IMR-90 (cell line): Measurements from ENCODE around the gene EML1. TPM values are rescaled to one million over a fixed set of nuclear protein-coding genes. Genes with fewer than 3 reads are reported as not detected.

ENCODE experiments used
- ATAC-seq: fragments of 200-7000 bp; cut with Tn5 transposase; 2 replicates; pipeline ENCODE4 v1.9.1; 2020; ENCODE audit warnings: low read depth, mild to moderate bottlenecking, moderate library complexity
- BruUV-seq: library from RNA; stranded (reverse); fragments of 400-500 nt; replicated peaks from 2 replicates; lab custom pipeline; 2021; lab: Mats Ljungman, UMichigan
- CTCF ChIA-PET: fragments of 300-600 bp; formaldehyde crosslinking; extraction: SDS; loops from one replicate; lab custom pipeline; 2021; ENCODE audit warnings: antibody characterized with exemption; lab: Yijun Ruan, JAX
- POLR2A ChIA-PET: fragments of 300-600 bp; sonication (Branson Sonifier 250); formaldehyde crosslinking; loops from one replicate; lab custom pipeline; 2022; ENCODE audit warnings: antibody characterized with exemption; ENCODE audit not compliant: unreplicated experiment; lab: Charles Lee
- DNase-seq: peaks from one replicate; pipeline ENCODE4 v3.0.0; 2013
- H2AFZ ChIP-seq: replicated peaks from 2 replicates; pipeline ENCODE3; 2013; ENCODE audit warnings: low read length, mild to moderate bottlenecking; ENCODE audit not compliant: poor library complexity
- H2AK5ac ChIP-seq: 2 replicates; pipeline ENCODE4 v1.6.1; 2013; ENCODE audit warnings: low read depth, low read length, inconsistent platforms
- H2AK9ac ChIP-seq: replicated peaks from 2 replicates; pipeline ENCODE3; 2013; ENCODE audit warnings: mild to moderate bottlenecking, low read depth, low read length, moderate library complexity; ENCODE audit not compliant: poor library complexity
- H2BK120ac ChIP-seq: 2 replicates; pipeline ENCODE4 v1.6.1; 2013; ENCODE audit warnings: low read depth, low read length, inconsistent platforms
- H2BK15ac ChIP-seq: 3 replicates; pipeline ENCODE4 v1.6.1; 2013; ENCODE audit warnings: low read depth, low read length, inconsistent platforms
- H2BK20ac ChIP-seq: 2 replicates; pipeline ENCODE4 v1.6.1; 2013; ENCODE audit warnings: low read depth, mild to moderate bottlenecking, inconsistent platforms, low read length, moderate library complexity
- H2BK5ac ChIP-seq: 2 replicates; pipeline ENCODE4 v1.6.1; 2013; ENCODE audit warnings: mild to moderate bottlenecking, low read depth, low read length, inconsistent platforms; ENCODE audit not compliant: poor library complexity, severe bottlenecking
- H3K14ac ChIP-seq: replicated peaks from 2 replicates; pipeline ENCODE4 v1.6.1; 2013; ENCODE audit warnings: low read depth, low read length, inconsistent platforms
- H3K18ac ChIP-seq: 2 replicates; pipeline ENCODE4 v1.6.1; 2013; ENCODE audit warnings: low read depth, low read length, control low read depth
- H3K23ac ChIP-seq: 2 replicates; pipeline ENCODE4 v1.6.1; 2013; ENCODE audit warnings: low read depth, low read length, inconsistent platforms
- H3K27ac ChIP-seq: 2 replicates; pipeline ENCODE4 v1.5.1; 2013; ENCODE audit warnings: mild to moderate bottlenecking, control low read depth, low read length; ENCODE audit not compliant: insufficient read depth
- H3K27me3 ChIP-seq: 2 replicates; pipeline ENCODE4 v1.6.1; 2013; ENCODE audit warnings: low read length; ENCODE audit not compliant: control insufficient read depth, insufficient read depth
- H3K36me3 ChIP-seq: 2 replicates; pipeline ENCODE4 v1.6.1; 2013; ENCODE audit warnings: low read length, mixed read lengths; ENCODE audit not compliant: control insufficient read depth, insufficient read depth
- H3K4ac ChIP-seq: 2 replicates; pipeline ENCODE4 v1.6.1; 2013; ENCODE audit warnings: low read depth, low read length, inconsistent platforms
- H3K4me1 ChIP-seq: 2 replicates; pipeline ENCODE4 v1.6.1; 2013; ENCODE audit warnings: low read length, mixed read lengths; ENCODE audit not compliant: control insufficient read depth, insufficient read depth
- H3K4me2 ChIP-seq: 2 replicates; pipeline ENCODE4 v1.6.1; 2013; ENCODE audit warnings: low read depth, mild to moderate bottlenecking, control low read depth, low read length, moderate library complexity
- H3K4me3 ChIP-seq: 2 replicates; pipeline ENCODE4 v1.5.1; 2013; ENCODE audit warnings: low read depth, mild to moderate bottlenecking, control low read depth, low read length, moderate library complexity; ENCODE audit not compliant: insufficient read depth
- H3K56ac ChIP-seq: 2 replicates; pipeline ENCODE4 v1.6.1; 2013; ENCODE audit warnings: low read length, inconsistent platforms; ENCODE audit not compliant: insufficient read depth; ENCODE audit errors: extremely low read depth
- H3K79me1 ChIP-seq, 2 experiments: 2 replicates each; pipeline ENCODE4 v1.6.1; 2013; ENCODE audit warnings: low read length in 2 of 2, inconsistent platforms in 1 of 2, low read depth in 1 of 2
- H3K9ac ChIP-seq: 2 replicates; pipeline ENCODE4 v1.6.1; 2013; ENCODE audit warnings: low read depth, low read length, control low read depth
- H3K9me1 ChIP-seq: 2 replicates; pipeline ENCODE4 v1.6.1; 2013; ENCODE audit warnings: low read length, inconsistent platforms; ENCODE audit not compliant: insufficient read depth
- H3K9me3 ChIP-seq: 2 replicates; pipeline ENCODE4 v1.6.1; 2013; ENCODE audit warnings: low read length; ENCODE audit not compliant: control insufficient read depth, insufficient read depth
- H4K20me1 ChIP-seq: 2 replicates; pipeline ENCODE4 v1.6.1; 2013; ENCODE audit warnings: low read length, inconsistent platforms; ENCODE audit not compliant: insufficient read depth
- H4K5ac ChIP-seq: 2 replicates; pipeline ENCODE4 v1.6.1; 2013; ENCODE audit warnings: mild to moderate bottlenecking, low read depth, low read length, control low read depth
- H4K8ac ChIP-seq, 2 experiments: 2 replicates each; pipeline ENCODE4 v1.6.1; 2013; ENCODE audit warnings: low read depth in 2 of 2, low read length in 2 of 2, control low read depth in 1 of 2, inconsistent platforms in 1 of 2
- H4K91ac ChIP-seq: 2 replicates; pipeline ENCODE4 v1.6.1; 2013; ENCODE audit warnings: low read depth, low read length, inconsistent platforms; ENCODE audit not compliant: insufficient read depth
- BHLHE40 ChIP-seq: fragments of 150-350 bp; IDR thresholded peaks from 2 replicates; pipeline ENCODE4 v1.6.1; 2016; ENCODE audit warnings: mild to moderate bottlenecking, low read depth, low read length
- CHD1 ChIP-seq: IDR thresholded peaks from 2 replicates; pipeline ENCODE4 v1.6.1; 2012; ENCODE audit warnings: low read depth, low read length, improper control_type of control experiment
- CTCF ChIP-seq: conservative IDR thresholded peaks from 2 replicates; pipeline ENCODE4 v1.5.1; 2012; ENCODE audit warnings: mild to moderate bottlenecking, low read depth, low read length, improper control_type of control experiment
- ELK1 ChIP-seq: fragments of 150-350 bp; IDR thresholded peaks from 2 replicates; pipeline ENCODE4 v1.6.1; 2016; ENCODE audit warnings: low read depth, mild to moderate bottlenecking, low read length, moderate library complexity, borderline replicate concordance
- FOS ChIP-seq: fragments of 150-350 bp; IDR thresholded peaks from 2 replicates; pipeline ENCODE4 v1.6.1; 2016; ENCODE audit warnings: low read depth, low read length
- MAFK ChIP-seq: IDR thresholded peaks from 2 replicates; pipeline ENCODE4 v1.6.1; 2012; ENCODE audit warnings: low read depth, low read length, improper control_type of control experiment
- MAZ ChIP-seq: IDR thresholded peaks from 2 replicates; pipeline ENCODE4 v1.6.1; 2012; ENCODE audit warnings: low read depth, mild to moderate bottlenecking, low read length, improper control_type of control experiment, moderate library complexity, borderline replicate concordance
- NFE2L2 ChIP-seq: fragments of 150-350 bp; IDR thresholded peaks from 2 replicates; pipeline ENCODE4 v1.6.1; 2016; ENCODE audit warnings: low read depth, mild to moderate bottlenecking, low read length
- POLR2A ChIP-seq: IDR thresholded peaks from 2 replicates; pipeline ENCODE4 v1.6.1; 2012; ENCODE audit warnings: mild to moderate bottlenecking, low read depth, low read length
- RAD21 ChIP-seq: IDR thresholded peaks from 2 replicates; pipeline ENCODE4 v1.6.1; 2012; ENCODE audit warnings: low read length, improper control_type of control experiment
- RCOR1 ChIP-seq: IDR thresholded peaks from 2 replicates; pipeline ENCODE4 v1.6.1; 2012; ENCODE audit warnings: mild to moderate bottlenecking, low read length, improper control_type of control experiment; ENCODE audit not compliant: insufficient replicate concordance
- RFX5 ChIP-seq: IDR thresholded peaks from 2 replicates; pipeline ENCODE4 v1.8.0; 2012; ENCODE audit warnings: low read depth, mild to moderate bottlenecking, low read length, moderate library complexity
- SMC3 ChIP-seq: fragments of 150-350 bp; IDR thresholded peaks from 2 replicates; pipeline ENCODE4 v1.6.1; 2016; ENCODE audit warnings: low read depth, mild to moderate bottlenecking, antibody characterized with exemption, low read length, moderate library complexity
- USF2 ChIP-seq: fragments of 150-350 bp; IDR thresholded peaks from 2 replicates; pipeline ENCODE4 v1.6.1; 2017; ENCODE audit warnings: mild to moderate bottlenecking, antibody characterized with exemption, low read length, low read depth
- WGBS, 2 experiments: methylation state at CpG; one replicate each; pipeline versions ENCODE4 v1.1.5 to v1.1.7; 2013; ENCODE audit warnings: missing lambda C conversion rate in 2 of 2; ENCODE audit not compliant: insufficient read length in 1 of 2; ENCODE audit errors: extremely low coverage in 2 of 2; 5-methylcytosine and 5-hydroxymethylcytosine counted together
- dilution Hi-C: fragments of 300-500 bp; cut with HindIII; formaldehyde crosslinking; loops from one replicate; pipeline ENCODE4 v1.14.3; 2018; ENCODE audit warnings: low sequenced_read_pairs; ENCODE audit not compliant: unreplicated experiment
- in situ Hi-C: fragments of 300-500 bp; cut with MboI; formaldehyde crosslinking; loops from 3 replicates; pipeline ENCODE4 v1.14.3; 2019; ENCODE audit warnings: low sequenced_read_pairs, inconsistent platforms, mixed read lengths
- intact Hi-C: fragments of 100-400 bp; cut with micrococcal nuclease; formaldehyde crosslinking; loops from 2 replicates; pipeline ENCODE4 v1.10.0; 2022
- polyA plus RNA-seq, 3 experiments: library from polyadenylated mRNA; depleted of rRNA; stranded (reverse); fragments of >200 nt; gene quantifications; 2 replicates each; pipeline ENCODE4 v1.2.3, GENCODE V29; 2012; ENCODE audit warnings: low replicate concordance in 1 of 3
- total RNA-seq: library from RNA; depleted of rRNA; stranded (reverse); fragments of >200 nt; gene quantifications from 2 replicates; pipeline ENCODE4 v1.2.3, GENCODE V29; 2012

The EML1 gene
- total and polyA plus RNA-seq, 2 of the 4 experiments (the other 2 are of a cell fraction), result 14.0 to 42.3 TPM

- no peak for TF ChIP-seq SMC3
Measured at GRCh38 chr14:99809859-99810558, 16.8 kb downstream of the EML1 start (continued).

- no peak overlapping the region for H3K27ac ChIP-seq
- intact Hi-C loops, result no loop called here
- peaks cover 18% of the 10 kb centered on the region for H3K9me1 ChIP-seq
- no peak overlapping the region for H2AK5ac ChIP-seq
- no peak overlapping the region for H2AFZ ChIP-seq
- H3K79me1 ChIP-seq, result peaks cover 37 to 68% of the 10 kb centered on the region in 2 experiments
- H2BK120ac ChIP-seq, result no peak overlapping the region
- H4K20me1 ChIP-seq, result peaks cover 65% of the 10 kb centered on the region
- dilution Hi-C loops, result no loop called here
- no peak overlapping the region for H3K18ac ChIP-seq
- H2BK5ac ChIP-seq, result no peak overlapping the region
- H4K91ac ChIP-seq, result no peak overlapping the region
- H3K56ac ChIP-seq, result no peak overlapping the region
- H3K4me2 ChIP-seq, result no peak overlapping the region
- H3K4me3 ChIP-seq, result no peak overlapping the region
- H3K14ac ChIP-seq, result no peak overlapping the region
- POLR2A ChIA-PET, result no interaction called here
- peaks cover 16% of the 10 kb centered on the region for H3K4me1 ChIP-seq
- CTCF ChIA-PET, result interaction anchor here (0.6 kb wide), 1 partner anchor 128 kb away, joined by 3 read pairs; no protein-coding TSS in a partner anchor
- no peak overlapping the region for H2AK9ac ChIP-seq
- DNase-seq (no peak), ATAC-seq (no peak)
- H2BK15ac ChIP-seq, result no peak overlapping the region
- H4K8ac ChIP-seq, result no peak overlapping the region
- H4K5ac ChIP-seq, result no peak overlapping the region
- no peaks in the 10 kb centered on the region for H3K9me3 ChIP-seq
- no CpG with 5 or more reads among the region's 2 CpGs for WGBS, 2 experiments
- no peak overlapping the region for H3K9ac ChIP-seq
- H3K23ac ChIP-seq, result no peak overlapping the region
- BruUV-seq, result no TSS peak
- H3K4ac ChIP-seq, result no peak overlapping the region
- H3K36me3 ChIP-seq, result peaks cover 3% of the 10 kb centered on the region; the same call in 1 of the 2 replicates
- H3K27me3 ChIP-seq, result no peaks in the 10 kb centered on the region
- in situ Hi-C loops, result no loop called here
- H2BK20ac ChIP-seq, result no peak overlapping the region
- TF ChIP-seq RAD21, result no peak
- no peak for TF ChIP-seq CTCF
- TF ChIP-seq POLR2A, result no peak
- TF ChIP-seq SMC3, result no peak
- no peak for TF ChIP-seq ELK1
- no peak for TF ChIP-seq RCOR1
- no peak for TF ChIP-seq FOS
- no peak for TF ChIP-seq USF2
- no peak for TF ChIP-seq MAFK
- TF ChIP-seq NFE2L2, result no peak
- no peak for TF ChIP-seq CHD1
- no peak for TF ChIP-seq RFX5
- no peak for TF ChIP-seq BHLHE40
- no peak for TF ChIP-seq MAZ
Measured at GRCh38 chr14:99810559-99810874, 17.3 kb downstream of the EML1 start.
